Gastroesophageal sphincter (tissue), 4 donors: Measurements from ENCODE around the gene C5orf58. TPM values are rescaled to one million over a fixed set of nuclear protein-coding genes. Genes with fewer than 3 reads are reported as not detected.

Experiments
- ATAC-seq: fragments of 150-250 bp; one replicate; pipeline ENCODE4 v1.9.1; 2016; ENCODE audit warnings: mild to moderate bottlenecking, moderate library complexity
- H3K27ac ChIP-seq, 4 donors: fragments of 200-600 bp; sonication (generic) in 3 of 4; 1 replicate in 3 of 4; 2 replicates in 1 of 4; pipeline ENCODE4 v1.5.1; 2016 to 2019
- H3K27me3 ChIP-seq: fragments of 200-600 bp; sonication (generic); one replicate; pipeline ENCODE4 v1.5.1; 2019
- H3K36me3 ChIP-seq, 2 donors: fragments of 200-600 bp; sonication (generic); one replicate each; pipeline ENCODE4 v1.5.1; 2019; ENCODE audit warnings: control low read depth in 1 of 2
- H3K4me1 ChIP-seq, 3 donors: fragments of 200-600 bp; sonication (generic); 1 replicate in 2 of 3; 2 replicates in 1 of 3; pipeline ENCODE4 v1.5.1; 2016 to 2019; ENCODE audit warnings: control low read depth in 2 of 3
- H3K4me3 ChIP-seq, 2 donors: fragments of 200-600 bp; sonication (generic); one replicate each; pipeline ENCODE4 v1.5.1; 2019; ENCODE audit warnings: mild to moderate bottlenecking in 1 of 2, moderate library complexity in 1 of 2
- H3K9me3 ChIP-seq, 3 donors: fragments of 200-600 bp; sonication (generic); one replicate each; pipeline ENCODE4 v1.5.1; 2017 to 2019; ENCODE audit warnings: control low read depth in 2 of 3
- EP300 ChIP-seq: sonication (generic); formaldehyde crosslinking; IDR thresholded peaks from one replicate; pipeline ENCODE4 v1.6.1; 2017; ENCODE audit warnings: antibody characterized with exemption, mild to moderate bottlenecking
- POLR2A ChIP-seq, 2 donors: fragments of 450-650 bp; IDR thresholded peaks; one replicate each; pipeline ENCODE4 v1.6.1; 2017; ENCODE audit warnings: antibody characterized with exemption in 2 of 2, mild to moderate bottlenecking in 2 of 2, moderate library complexity in 1 of 2
- POLR2AphosphoS5 ChIP-seq: sonication (generic); formaldehyde crosslinking; IDR thresholded peaks from one replicate; pipeline ENCODE4 v1.6.1; 2017; ENCODE audit warnings: antibody characterized with exemption
- WGBS, 2 donors: methylation state at CpG; one replicate each; pipeline ENCODE4 v1.1.5; 2018; ENCODE audit warnings: low coverage in 1 of 2; 5-methylcytosine and 5-hydroxymethylcytosine counted together
- total RNA-seq, 4 donors: library from RNA; depleted of rRNA; stranded (reverse); fragments of >200 nt; gene quantifications; one replicate each; pipeline ENCODE4 v1.1.0, GENCODE V29; 2016
- TF ChIP-seq, protein P1 (sequence below), 4 experiments: fragments of 200-600 bp in 2 of 4; fragments of 450-650 bp in 2 of 4; sonication (generic) in 1 of 4; IDR thresholded peaks; one replicate each; pipeline ENCODE4 v1.5.1; 2017 to 2019; ENCODE audit warnings: antibody characterized with exemption in 4 of 4, mild to moderate bottlenecking in 2 of 4, moderate library complexity in 2 of 4

The C5orf58 gene
- total RNA-seq, 4 donors from 2014 or later, result not detected

DNA sequence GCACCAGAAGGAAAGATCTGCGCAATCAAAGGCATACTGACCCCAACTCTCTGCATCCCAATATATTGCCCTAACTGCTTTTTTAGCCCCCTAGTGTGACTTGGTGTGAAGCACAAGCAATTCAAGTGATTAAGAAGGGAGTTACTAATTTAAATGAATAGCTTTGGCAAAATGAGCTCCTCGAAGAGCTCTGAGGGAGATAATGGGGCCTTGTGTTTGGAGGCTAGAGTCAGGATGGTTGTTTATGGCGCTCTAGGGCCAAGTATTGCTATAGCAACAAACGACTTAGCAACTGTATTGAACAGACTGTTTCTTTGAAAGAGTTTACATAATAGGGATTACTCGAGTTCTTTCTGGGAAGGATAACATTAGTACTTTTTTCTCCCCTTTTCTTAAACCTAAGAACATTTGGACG, 11.5 kb upstream of the C5orf58 start:
- Histone ChIP-seq H3K4me3 (no peak overlapping the region), H3K9me3 (no peaks in the 10 kb centered on the region), H3K27ac (peak overlapping the region; percentile 5 to 84 (median 54)), H3K27me3 (no peaks in the 10 kb centered on the region), H3K36me3 (no peaks in the 10 kb centered on the region), H3K4me1 (peaks cover 3 to 35% (median 21%) of the 10 kb centered on the region in 3 donors)
- TF ChIP-seq POLR2AphosphoS5 (peak; percentile 35), EP300 (no peak)
- 30 to 33% methylated on average over 4 to 6 of the region's 6 CpGs for WGBS, 2 donors
- peak; percentile 75 for ATAC-seq

DNA sequence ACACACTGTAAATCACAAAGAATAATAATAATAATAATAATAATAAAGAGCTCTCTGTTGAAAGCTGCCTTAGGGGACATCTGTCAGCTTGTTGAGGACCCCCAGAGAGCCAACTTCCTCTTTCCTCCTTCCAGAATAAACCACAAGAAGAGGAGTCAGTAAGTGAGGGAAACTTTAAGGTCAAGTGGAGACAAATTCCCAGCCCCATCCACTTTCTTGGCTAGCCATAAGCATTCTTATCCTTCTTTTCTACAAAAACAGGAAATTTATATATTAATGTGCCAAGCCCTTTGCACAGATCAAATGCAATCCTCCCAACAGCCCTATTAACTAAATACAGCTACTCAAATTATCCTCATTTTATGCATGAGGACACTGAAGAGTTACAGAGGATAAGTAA, 9.4 kb upstream of the C5orf58 start:
- no peak for ATAC-seq
- Histone ChIP-seq H3K9me3 (no peaks in the 10 kb centered on the region), H3K27me3 (no peaks in the 10 kb centered on the region), H3K36me3 (no peaks in the 10 kb centered on the region), H3K4me3 (no peak overlapping the region), H3K27ac (peak overlapping the region in 1 of 4 donors; percentile 12), H3K4me1 (peaks cover 3 to 36% (median 21%) of the 10 kb centered on the region in 3 donors)
- no peak for TF ChIP-seq EP300
- TF ChIP-seq POLR2A (IDR thresholded peaks at IDR 0.05), result no peak
- TF ChIP-seq, protein P1, sequence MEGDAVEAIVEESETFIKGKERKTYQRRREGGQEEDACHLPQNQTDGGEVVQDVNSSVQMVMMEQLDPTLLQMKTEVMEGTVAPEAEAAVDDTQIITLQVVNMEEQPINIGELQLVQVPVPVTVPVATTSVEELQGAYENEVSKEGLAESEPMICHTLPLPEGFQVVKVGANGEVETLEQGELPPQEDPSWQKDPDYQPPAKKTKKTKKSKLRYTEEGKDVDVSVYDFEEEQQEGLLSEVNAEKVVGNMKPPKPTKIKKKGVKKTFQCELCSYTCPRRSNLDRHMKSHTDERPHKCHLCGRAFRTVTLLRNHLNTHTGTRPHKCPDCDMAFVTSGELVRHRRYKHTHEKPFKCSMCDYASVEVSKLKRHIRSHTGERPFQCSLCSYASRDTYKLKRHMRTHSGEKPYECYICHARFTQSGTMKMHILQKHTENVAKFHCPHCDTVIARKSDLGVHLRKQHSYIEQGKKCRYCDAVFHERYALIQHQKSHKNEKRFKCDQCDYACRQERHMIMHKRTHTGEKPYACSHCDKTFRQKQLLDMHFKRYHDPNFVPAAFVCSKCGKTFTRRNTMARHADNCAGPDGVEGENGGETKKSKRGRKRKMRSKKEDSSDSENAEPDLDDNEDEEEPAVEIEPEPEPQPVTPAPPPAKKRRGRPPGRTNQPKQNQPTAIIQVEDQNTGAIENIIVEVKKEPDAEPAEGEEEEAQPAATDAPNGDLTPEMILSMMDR (IDR thresholded peaks at IDR 0.05), result no peak
- TF ChIP-seq POLR2AphosphoS5, result no peak

DNA sequence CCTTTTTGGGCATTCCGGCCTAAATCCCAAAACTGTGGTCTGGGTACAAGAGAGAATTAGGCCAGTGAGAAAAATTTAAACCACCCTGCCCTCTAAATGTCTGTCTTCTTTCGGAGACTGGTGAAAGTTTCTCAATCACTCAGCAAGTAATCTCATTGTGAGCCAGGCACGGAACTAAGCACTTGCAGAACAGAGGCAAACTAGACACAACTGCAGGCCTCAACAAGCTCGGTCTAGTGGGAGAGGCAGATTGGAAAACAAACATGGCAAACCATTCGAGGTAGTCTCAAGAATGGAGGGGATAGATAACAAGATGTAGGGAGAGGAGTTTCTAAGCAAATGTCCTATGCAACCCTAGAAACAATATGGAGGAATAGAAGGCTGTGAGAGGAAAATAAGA, 8.9 kb upstream of the C5orf58 start:
- H3K27me3 ChIP-seq, result no peaks in the 10 kb centered on the region
- peaks cover 3 to 37% (median 21%) of the 10 kb centered on the region in 3 donors for H3K4me1 ChIP-seq
- H3K27ac ChIP-seq, result peak overlapping the region in 2 of 4 donors; percentile 12 to 25
- no peak for ATAC-seq
- no peak for TF ChIP-seq EP300
- WGBS, 2 donors, result 87 to 89% methylated on average over 3 to 4 of the region's 5 CpGs
- H3K36me3 ChIP-seq, result no peaks in the 10 kb centered on the region
- no peak overlapping the region for H3K4me3 ChIP-seq
- H3K9me3 ChIP-seq, result no peaks in the 10 kb centered on the region

DNA sequence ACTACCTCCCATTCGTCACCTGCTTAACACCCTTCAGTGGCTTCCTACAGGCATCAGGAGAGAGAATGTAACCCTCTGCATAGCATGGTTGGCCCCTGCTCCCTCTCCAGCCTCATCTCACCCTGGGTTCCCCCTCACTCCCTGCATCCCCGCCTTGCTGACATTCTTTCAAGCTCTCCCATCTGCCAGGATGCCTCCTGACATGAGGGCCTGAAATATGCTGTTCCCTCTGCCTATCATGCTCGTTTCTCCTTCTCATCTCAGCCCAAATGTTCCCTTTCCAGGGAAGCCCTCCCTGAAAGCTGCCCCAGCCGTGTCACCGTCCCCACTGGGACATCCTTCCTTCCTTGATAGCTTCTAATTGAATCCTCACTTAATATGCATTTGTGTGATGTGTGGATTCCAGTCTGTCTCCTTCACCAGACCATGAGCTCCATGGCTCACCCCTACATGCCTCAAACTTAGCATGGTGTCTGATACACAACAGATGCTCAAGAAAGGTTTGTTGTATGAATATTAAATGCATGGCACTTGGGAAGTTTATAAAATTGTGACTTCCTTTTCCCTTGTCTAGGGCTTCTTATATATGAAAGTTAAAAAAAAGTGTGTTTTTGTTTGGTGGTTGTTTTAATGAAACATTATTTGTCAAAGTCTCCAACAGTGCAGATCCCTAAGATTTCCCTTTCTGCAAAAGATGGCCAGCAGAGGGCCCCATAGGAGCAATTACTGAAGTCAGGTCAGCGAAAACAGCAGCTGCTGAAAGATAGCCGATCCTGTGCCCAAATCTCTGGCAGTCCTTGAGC, 7.3 kb upstream of the C5orf58 start:
- peak; percentile 50 for ATAC-seq
- no peak overlapping the region for H3K4me3 ChIP-seq
- H3K27ac ChIP-seq, result no peak overlapping the region
- no peaks in the 10 kb centered on the region for H3K27me3 ChIP-seq
- peaks cover 3 to 51% (median 17%) of the 10 kb centered on the region in 3 donors for H3K4me1 ChIP-seq
- no peaks in the 10 kb centered on the region for H3K36me3 ChIP-seq
- WGBS, 2 donors, result 44 to 51% methylated on average over 6 to 7 of the region's 7 CpGs
- H3K9me3 ChIP-seq, result no peaks in the 10 kb centered on the region
- TF ChIP-seq, protein P1 (IDR thresholded peaks at IDR 0.05), result peak; percentile 69 to 85 (median 80)
- TF ChIP-seq POLR2AphosphoS5, result no peak

DNA sequence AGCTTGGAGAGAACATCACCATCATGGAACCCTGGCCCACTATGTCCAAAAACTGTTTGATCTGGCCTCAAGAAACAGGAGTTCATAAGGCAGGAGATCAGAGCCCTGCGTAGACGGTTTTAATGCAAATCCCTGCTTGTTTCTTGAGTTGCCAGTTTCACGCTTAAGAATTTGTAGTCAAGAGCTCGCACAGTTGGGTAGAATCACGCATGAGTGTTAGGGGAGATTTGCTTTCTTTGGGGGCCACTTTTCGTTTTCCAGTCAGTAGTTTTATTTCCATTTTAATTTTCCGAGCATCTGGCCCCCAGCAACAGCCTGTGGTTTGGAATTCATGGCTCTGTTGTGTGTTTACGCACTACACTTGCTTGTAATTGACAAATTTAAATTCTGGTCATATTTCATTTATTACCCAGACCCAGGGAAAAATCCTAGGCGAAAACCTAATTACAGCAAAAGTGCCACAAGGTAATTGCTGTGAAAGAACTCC, 6.6 kb upstream of the C5orf58 start:
- Histone ChIP-seq H3K27ac (peak overlapping the region in 1 of 4 donors; percentile 10), H3K36me3 (no peaks in the 10 kb centered on the region), H3K4me3 (no peak overlapping the region), H3K4me1 (peaks cover under 1 to 47% (median 12%) of the 10 kb centered on the region in 3 donors), H3K9me3 (no peaks in the 10 kb centered on the region), H3K27me3 (no peaks in the 10 kb centered on the region)
- WGBS, 2 donors, result 73 to 79% methylated on average over 8 of the region's 9 CpGs
- TF ChIP-seq POLR2AphosphoS5, result no peak
- no peak for TF ChIP-seq EP300
- TF ChIP-seq, protein P1 (IDR thresholded peaks at IDR 0.05), result peak in 1 of 4 experiments; percentile 0
- ATAC-seq, result no peak

DNA sequence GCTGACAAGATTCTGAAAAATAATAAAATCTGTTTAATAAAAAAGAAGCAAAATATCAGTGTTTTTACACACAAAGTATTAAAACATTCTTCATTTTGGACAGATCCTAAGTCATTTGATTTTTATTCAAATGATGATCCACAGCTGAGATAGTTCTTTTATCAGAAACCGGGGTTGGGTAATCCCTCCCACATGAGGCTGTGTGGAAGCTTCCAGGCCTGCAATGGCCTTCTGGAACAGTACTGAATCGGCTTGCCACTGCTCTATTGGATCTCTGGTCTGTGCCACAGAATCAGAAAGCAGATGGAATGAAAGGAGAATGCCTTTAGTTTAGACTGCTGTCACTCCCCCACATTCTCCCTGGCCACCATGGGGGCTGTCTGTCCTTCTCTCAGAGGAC, 6.1 kb upstream of the C5orf58 start:
- peak overlapping the region in 2 of 4 donors; percentile 10 to 43 for H3K27ac ChIP-seq
- no peak for TF ChIP-seq EP300
- TF ChIP-seq POLR2AphosphoS5, result no peak
- TF ChIP-seq, protein P1 (IDR thresholded peaks at IDR 0.05), result no peak
- TF ChIP-seq POLR2A (IDR thresholded peaks at IDR 0.05), result no peak

More for the DNA sequence above, 6.1 kb upstream of the C5orf58 start:
- no peaks in the 10 kb centered on the region for H3K27me3 ChIP-seq
- ATAC-seq, result peak; percentile 47
- no peaks in the 10 kb centered on the region for H3K9me3 ChIP-seq
- peaks cover 0 to 42% (median 9%) of the 10 kb centered on the region in 3 donors for H3K4me1 ChIP-seq
- no peak overlapping the region for H3K4me3 ChIP-seq
- no peaks in the 10 kb centered on the region for H3K36me3 ChIP-seq
- WGBS, 2 donors, result 56 to 57% methylated on average over 1 to 2 of the region's 2 CpGs
